GM23248 (cell line): ENCODE results near the gene SLC2A1. TPM values are rescaled to one million over a fixed set of nuclear protein-coding genes. Genes with fewer than 3 reads are reported as not detected.

ENCODE experiments used
- DNase-seq: peaks from one replicate; pipeline ENCODE4 v3.0.0-alpha.2; 2015
- H2AFZ ChIP-seq: fragments of 200-600 bp; sonication (generic); 2 replicates; pipeline ENCODE4 v1.6.1; 2016; ENCODE audit warnings: antibody characterized with exemption
- H3F3A ChIP-seq: fragments of 200-600 bp; sonication (generic); 2 replicates; pipeline ENCODE4 v1.6.1; 2016; ENCODE audit warnings: mild to moderate bottlenecking, antibody characterized with exemption, mixed run types; ENCODE audit not compliant: insufficient read depth
- H3K27ac ChIP-seq: fragments of 200-600 bp; sonication (generic); 2 replicates; pipeline ENCODE4 v1.5.1; 2016; ENCODE audit warnings: mild to moderate bottlenecking
- H3K27me3 ChIP-seq: fragments of 200-600 bp; sonication (generic); replicated peaks from 2 replicates; pipeline ENCODE4 v1.6.1; 2016; ENCODE audit warnings: mild to moderate bottlenecking; ENCODE audit not compliant: insufficient read depth
- H3K36me3 ChIP-seq: fragments of 200-600 bp; sonication (generic); 2 replicates; pipeline ENCODE4 v1.6.1; 2016; ENCODE audit warnings: low read depth, mild to moderate bottlenecking
- H3K4me1 ChIP-seq: fragments of 200-600 bp; sonication (generic); 2 replicates; pipeline ENCODE4 v1.6.1; 2016; ENCODE audit warnings: mild to moderate bottlenecking; ENCODE audit not compliant: insufficient read depth
- H3K4me2 ChIP-seq: fragments of 200-600 bp; sonication (generic); one replicate; pipeline ENCODE4 v1.6.1; 2016; ENCODE audit warnings: mild to moderate bottlenecking; ENCODE audit not compliant: unreplicated experiment
- H3K4me3 ChIP-seq: fragments of 200-600 bp; sonication (generic); 2 replicates; pipeline ENCODE4 v1.5.1; 2016; ENCODE audit warnings: mild to moderate bottlenecking
- H3K79me2 ChIP-seq: fragments of 200-600 bp; sonication (generic); 2 replicates; pipeline ENCODE4 v1.6.1; 2016; ENCODE audit warnings: mild to moderate bottlenecking; ENCODE audit not compliant: insufficient read depth
- H3K9ac ChIP-seq: fragments of 200-600 bp; sonication (generic); 2 replicates; pipeline ENCODE4 v1.6.1; 2016; ENCODE audit warnings: mild to moderate bottlenecking
- H3K9me2 ChIP-seq: fragments of 200-600 bp; sonication (generic); 2 replicates; pipeline ENCODE4 v1.6.1; 2016; ENCODE audit warnings: mixed run types, mild to moderate bottlenecking, moderate library complexity; ENCODE audit not compliant: insufficient read depth
- H3K9me3 ChIP-seq: fragments of 200-600 bp; sonication (generic); one replicate; pipeline ENCODE4 v1.6.1; 2017; ENCODE audit warnings: low read depth
- H4K20me1 ChIP-seq: fragments of 200-600 bp; sonication (generic); 2 replicates; pipeline ENCODE4 v1.6.0; 2016; ENCODE audit not compliant: insufficient read depth
- EZH2 ChIP-seq: fragments of 200-600 bp; sonication (generic); IDR thresholded peaks from 2 replicates; pipeline ENCODE4 v1.6.1; 2018; ENCODE audit warnings: antibody characterized with exemption, mild to moderate bottlenecking; ENCODE audit not compliant: insufficient read depth, poor library complexity, severe bottlenecking
- EZH2phosphoT487 ChIP-seq: fragments of 200-600 bp; sonication (generic); IDR thresholded peaks from 2 replicates; pipeline ENCODE4 v1.6.1; 2018; ENCODE audit warnings: antibody characterized with exemption, moderate library complexity, mild to moderate bottlenecking, low read depth; ENCODE audit not compliant: insufficient read depth
- WGBS, 2 experiments: methylation state at CpG; one replicate each; pipeline ENCODE4 v1.1.6; 2015 to 2017; ENCODE audit warnings: low lambda C conversion rate in 2 of 2, low coverage in 1 of 2; ENCODE audit errors: missing lambda C conversion rate in 2 of 2; 5-methylcytosine and 5-hydroxymethylcytosine counted together
- in situ Hi-C: fragments of 300-500 bp; cut with MboI; formaldehyde crosslinking; loops from 2 replicates; pipeline ENCODE4 v1.15.0; 2020
- polyA plus RNA-seq: library from polyadenylated mRNA; unstranded; fragments of >200 nt; fragmentation: Nextera tagmentation; extraction: Ambion mirVana; gene quantifications from 2 replicates; pipeline ENCODE4 v1.2.1, GENCODE V29; 2016
- total RNA-seq: library from RNA; depleted of rRNA; stranded (reverse); fragments of >200 nt; shearing (Covaris generic); gene quantifications from 2 replicates; pipeline ENCODE4 v1.2.3, GENCODE V29; 2014

SLC2A1 gene
- total and polyA plus RNA-seq, 2 experiments from 2014 or later: 142 to 315 TPM

DNA sequence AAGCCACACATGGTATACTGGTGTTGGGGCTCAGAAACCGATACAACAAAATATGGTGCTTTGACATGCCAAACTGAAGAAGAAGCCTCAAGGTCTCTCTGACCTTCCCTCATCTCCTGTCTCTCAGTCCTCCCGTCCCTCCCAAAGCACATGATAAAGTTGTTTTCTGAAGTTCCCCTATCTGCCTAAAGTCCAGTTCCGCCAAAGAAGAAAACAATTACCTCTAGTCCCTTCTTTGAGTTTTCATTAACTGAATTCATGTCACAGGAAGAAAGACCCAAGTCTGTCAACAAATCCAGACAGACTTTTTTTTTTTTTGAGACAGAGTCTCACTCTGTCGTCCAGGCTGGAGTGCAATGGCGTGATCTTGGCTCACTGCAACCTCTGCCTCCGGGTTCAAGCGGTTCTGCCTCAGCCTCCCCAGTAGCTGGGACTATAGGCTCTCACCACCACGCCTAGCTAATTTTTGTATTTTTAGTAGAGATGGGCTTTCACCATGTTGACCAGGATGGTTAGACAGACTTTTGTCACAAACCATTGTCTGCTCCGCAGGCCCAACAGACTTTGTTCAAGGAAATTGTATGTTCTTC is 32.2 kb upstream of the SLC2A1 start:
- no peak overlapping the region for H3K4me3 ChIP-seq
- TF ChIP-seq EZH2 (no peak), EZH2phosphoT487 (no peak)
- no peaks in the 10 kb centered on the region for H3K9me2 ChIP-seq
- no peak overlapping the region for H3K27ac ChIP-seq
- WGBS, 2 experiments: 62 to 67% methylated on average over 9 of the region's 9 CpGs
- in situ Hi-C loops: no loop called here
- no peaks in the 10 kb centered on the region for H4K20me1 ChIP-seq
- no peaks in the 10 kb centered on the region for H3F3A ChIP-seq
- DNase-seq: no peak
- H3K9ac ChIP-seq: no peak overlapping the region
- H3K9me3 ChIP-seq: no peaks in the 10 kb centered on the region
- no peaks in the 10 kb centered on the region for H3K36me3 ChIP-seq
- H3K4me1 ChIP-seq: no peaks in the 10 kb centered on the region
- H2AFZ ChIP-seq: no peak overlapping the region
- H3K79me2 ChIP-seq: no peaks in the 10 kb centered on the region
- H3K4me2 ChIP-seq: no peak overlapping the region
- H3K27me3 ChIP-seq: no peaks in the 10 kb centered on the region

- WGBS, 2 experiments: 65 to 66% methylated on average over 1 of the region's 1 CpG
- Histone ChIP-seq H3K9me3 (no peaks in the 10 kb centered on the region), H3K9ac (no peak overlapping the region), H4K20me1 (no peaks in the 10 kb centered on the region), H3K4me1 (no peaks in the 10 kb centered on the region), H3F3A (no peaks in the 10 kb centered on the region), H3K79me2 (no peaks in the 10 kb centered on the region), H3K4me2 (no peak overlapping the region), H3K36me3 (no peaks in the 10 kb centered on the region), H3K4me3 (no peak overlapping the region), H3K27me3 (no peaks in the 10 kb centered on the region), H2AFZ (no peak overlapping the region), H3K27ac (no peak overlapping the region), H3K9me2 (no peaks in the 10 kb centered on the region)
- no peak for DNase-seq
- in situ Hi-C loops: no loop called here
- no peak for TF ChIP-seq EZH2phosphoT487
- TF ChIP-seq EZH2: no peak
Measured at GRCh38 chr1:42983693-42984092, 25.0 kb upstream of the SLC2A1 start.

- Histone ChIP-seq H4K20me1 (no peaks in the 10 kb centered on the region), H3K4me2 (no peak overlapping the region), H3K79me2 (no peaks in the 10 kb centered on the region), H2AFZ (no peak overlapping the region), H3K9me3 (no peaks in the 10 kb centered on the region), H3K9ac (no peak overlapping the region), H3K4me3 (no peak overlapping the region), H3K27me3 (no peaks in the 10 kb centered on the region), H3K4me1 (no peaks in the 10 kb centered on the region), H3K9me2 (no peaks in the 10 kb centered on the region), H3K36me3 (no peaks in the 10 kb centered on the region), H3K27ac (no peak overlapping the region), H3F3A (no peaks in the 10 kb centered on the region)
- in situ Hi-C loops: no loop called here
- 23 to 26% methylated on average over 3 of the region's 3 CpGs for WGBS, 2 experiments
- TF ChIP-seq EZH2: no peak
- TF ChIP-seq EZH2phosphoT487: no peak
- no peak for DNase-seq
Measured at GRCh38 chr1:42983253-42983652, 24.6 kb upstream of the SLC2A1 start.

- no peak for DNase-seq
- Histone ChIP-seq H3K9me3 (no peaks in the 10 kb centered on the region), H3K4me3 (no peak overlapping the region), H3K9ac (no peak overlapping the region), H3K4me2 (no peak overlapping the region), H3K27me3 (no peaks in the 10 kb centered on the region), H3K4me1 (no peaks in the 10 kb centered on the region), H3K27ac (no peak overlapping the region), H3F3A (no peaks in the 10 kb centered on the region), H3K9me2 (no peaks in the 10 kb centered on the region), H4K20me1 (no peaks in the 10 kb centered on the region), H3K36me3 (no peaks in the 10 kb centered on the region), H2AFZ (no peak overlapping the region), H3K79me2 (no peaks in the 10 kb centered on the region)
- 79 to 81% methylated on average over 6 of the region's 6 CpGs for WGBS, 2 experiments
- no peak for TF ChIP-seq EZH2
- TF ChIP-seq EZH2phosphoT487: no peak
- in situ Hi-C loops: no loop called here
Measured at GRCh38 chr1:42982641-42983040, 24.0 kb upstream of the SLC2A1 start.

GRCh38 chr1:42981871-42982270 is 23.2 kb upstream of the SLC2A1 start:
- TF ChIP-seq EZH2: no peak
- no peak for TF ChIP-seq EZH2phosphoT487

More at GRCh38 chr1:42981871-42982270, 23.2 kb upstream of the SLC2A1 start:
- Histone ChIP-seq H3K27ac (no peak overlapping the region), H3K9me2 (no peaks in the 10 kb centered on the region), H3K36me3 (no peaks in the 10 kb centered on the region), H3K4me2 (no peak overlapping the region), H2AFZ (no peak overlapping the region), H3K9ac (no peak overlapping the region), H3K4me1 (no peaks in the 10 kb centered on the region), H3K27me3 (no peaks in the 10 kb centered on the region), H3K4me3 (no peak overlapping the region), H3K9me3 (no peaks in the 10 kb centered on the region), H3K79me2 (no peaks in the 10 kb centered on the region), H4K20me1 (no peaks in the 10 kb centered on the region), H3F3A (no peaks in the 10 kb centered on the region)
- no peak for DNase-seq
- WGBS, 2 experiments: 67 to 72% methylated on average over 6 of the region's 6 CpGs
- in situ Hi-C loops: no loop called here
